Epithelial cell of esophagus (primary cell): ENCODE measurements around the gene HOXC12.

Source experiments
- DNase-seq: peaks from one replicate; pipeline ENCODE4 v3.0.0; 2010; ENCODE audit warnings: low read depth
- H3K4me3 ChIP-seq: 2 replicates; pipeline ENCODE4 v1.5.1; 2011; ENCODE audit warnings: mild to moderate bottlenecking, low read length, control low read depth
- CTCF ChIP-seq: IDR thresholded peaks from 2 replicates; pipeline ENCODE4 v1.5.1; 2011; ENCODE audit warnings: low read depth, mild to moderate bottlenecking, low read length, control low read depth, inconsistent platforms; ENCODE audit not compliant: insufficient read depth; ENCODE audit errors: missing control alignments

Gene HOXC12

GRCh38 chr12:53949631-53950436 is 4.9 kb upstream of the HOXC12 start:
- H3K4me3 ChIP-seq: no peak overlapping the region
- DNase-seq: no peak
- TF ChIP-seq CTCF: no peak

GRCh38 chr12:53950437-53950773 is 4.3 kb upstream of the HOXC12 start:
- no peak overlapping the region for H3K4me3 ChIP-seq
- peak; percentile 30 for TF ChIP-seq CTCF
- peak; percentile 14 for DNase-seq

GRCh38 chr12:53950789-53951576 is 3.7 kb upstream of the HOXC12 start:
- DNase-seq: no peak
- H3K4me3 ChIP-seq: no peak overlapping the region
- TF ChIP-seq CTCF: no peak

GRCh38 chr12:53951577-53952334 is 2.9 kb upstream of the HOXC12 start:
- DNase-seq: no peak
- no peak for TF ChIP-seq CTCF
- no peak overlapping the region for H3K4me3 ChIP-seq

GRCh38 chr12:53952335-53952694 is 2.4 kb upstream of the HOXC12 start:
- DNase-seq: peak; percentile 8
- H3K4me3 ChIP-seq: no peak overlapping the region
- TF ChIP-seq CTCF: no peak

- DNase-seq: no peak
- TF ChIP-seq CTCF: no peak
- H3K4me3 ChIP-seq: no peak overlapping the region
Observed at GRCh38 chr12:53952871-53953734, 1.6 kb upstream of the HOXC12 start.
